HepG2 (cell line): ENCODE data around the gene NEGR1. TPM values are rescaled to one million over a fixed set of nuclear protein-coding genes. Genes with fewer than 3 reads are reported as not detected.

Experiments
- GLI4 ChIP-seq: sonication (generic); formaldehyde crosslinking; IDR thresholded peaks from 2 replicates; pipeline ENCODE4 v1.5.1; 2020; ENCODE audit warnings: missing genetic modification reagents, mild to moderate bottlenecking, moderate library complexity, borderline replicate concordance
- MAF1 ChIP-seq: sonication (generic); formaldehyde crosslinking; IDR thresholded peaks from 2 replicates; pipeline ENCODE4 v1.5.0; 2020; ENCODE audit warnings: missing genetic modification reagents, borderline replicate concordance
- NFRKB ChIP-seq: fragments of 450-650 bp; IDR thresholded peaks from 2 replicates; pipeline ENCODE4 v1.6.1; 2017
- REXO4 ChIP-seq: sonication (generic); formaldehyde crosslinking; IDR thresholded peaks from 2 replicates; pipeline ENCODE4 v1.8.0; 2022; ENCODE audit warnings: missing genetic modification reagents, mild to moderate bottlenecking, borderline replicate concordance
- ZC3H4 ChIP-seq: sonication (generic); formaldehyde crosslinking; IDR thresholded peaks from 2 replicates; pipeline ENCODE4 v1.4.0; 2020; ENCODE audit warnings: missing genetic modification reagents, borderline replicate concordance
- ZFP82 ChIP-seq: sonication (generic); formaldehyde crosslinking; IDR thresholded peaks from 2 replicates; pipeline ENCODE4 v1.5.1; 2020; ENCODE audit warnings: mild to moderate bottlenecking, missing genetic modification reagents, borderline replicate concordance
- ZNF33A ChIP-seq: sonication (generic); formaldehyde crosslinking; IDR thresholded peaks from 2 replicates; pipeline ENCODE4 v1.5.1; 2020; ENCODE audit warnings: missing genetic modification reagents, mild to moderate bottlenecking, moderate library complexity, borderline replicate concordance
- ZNF354B ChIP-seq: sonication (generic); formaldehyde crosslinking; IDR thresholded peaks from 2 replicates; pipeline ENCODE4 v1.8.0; 2022; ENCODE audit warnings: mild to moderate bottlenecking, missing genetic modification reagents
- ZNF530 ChIP-seq: sonication (generic); formaldehyde crosslinking; IDR thresholded peaks from 2 replicates; pipeline ENCODE4 v1.5.0; 2020; ENCODE audit warnings: low read depth, mild to moderate bottlenecking, missing genetic modification reagents
- ZNF564 ChIP-seq: sonication (generic); formaldehyde crosslinking; IDR thresholded peaks from 2 replicates; pipeline ENCODE4 v1.8.1; 2023; ENCODE audit warnings: mild to moderate bottlenecking, missing genetic modification reagents
- ZNF660 ChIP-seq: sonication (generic); formaldehyde crosslinking; IDR thresholded peaks from 2 replicates; pipeline ENCODE4 v1.5.1; 2020; ENCODE audit warnings: mild to moderate bottlenecking, low read depth, missing genetic modification reagents, borderline replicate concordance
- ZNF670 ChIP-seq: sonication (generic); formaldehyde crosslinking; IDR thresholded peaks from 2 replicates; pipeline ENCODE4 v1.8.0; 2022; ENCODE audit warnings: mild to moderate bottlenecking, missing genetic modification reagents, borderline replicate concordance
- ZNF674 ChIP-seq: sonication (generic); formaldehyde crosslinking; IDR thresholded peaks from 2 replicates; pipeline ENCODE4 v1.5.0; 2020; ENCODE audit warnings: low read depth, mild to moderate bottlenecking, missing genetic modification reagents
- polyA plus RNA-seq, 8 experiments: library from polyadenylated mRNA; depleted of rRNA in 3 of 8; stranded (reverse) in 7 of 8; unstranded in 1 of 8; fragments of >200 nt; fragmentation: Illumina TruSeq in 4 of 8; extraction: Trizol in 4 of 8; gene quantifications; 2 replicates each; pipeline versions ENCODE4 v1.2.1 to v1.2.3, GENCODE V29; 2011 to 2016; ENCODE audit warnings: low read depth in 4 of 8, missing spikeins in 1 of 8, mixed read lengths in 1 of 8; ENCODE audit not compliant: insufficient read depth in 1 of 8
- total RNA-seq, 5 experiments: library from RNA; depleted of rRNA; stranded (reverse); fragments of >200 nt; fragmentation: Illumina TruSeq; extraction: Trizol; gene quantifications; 2 replicates each; pipeline ENCODE4 v1.2.3, GENCODE V29; 2016; ENCODE audit warnings: low read depth in 1 of 5
- TF ChIP-seq, protein P1 (sequence below): fragments of 450-650 bp; IDR thresholded peaks from 2 replicates; pipeline ENCODE4 v1.6.1; 2017; ENCODE audit warnings: mild to moderate bottlenecking
- TF ChIP-seq, protein P2 (sequence below): sonication (generic); formaldehyde crosslinking; IDR thresholded peaks from 2 replicates; pipeline ENCODE4 v1.8.0; 2022; ENCODE audit warnings: mild to moderate bottlenecking, missing genetic modification reagents, moderate library complexity

NEGR1 gene
- total and polyA plus RNA-seq, 2 of the 13 experiments (the other 11 are each of a cell fraction or from before 2014, with no cell fraction given), result not detected

DNA sequence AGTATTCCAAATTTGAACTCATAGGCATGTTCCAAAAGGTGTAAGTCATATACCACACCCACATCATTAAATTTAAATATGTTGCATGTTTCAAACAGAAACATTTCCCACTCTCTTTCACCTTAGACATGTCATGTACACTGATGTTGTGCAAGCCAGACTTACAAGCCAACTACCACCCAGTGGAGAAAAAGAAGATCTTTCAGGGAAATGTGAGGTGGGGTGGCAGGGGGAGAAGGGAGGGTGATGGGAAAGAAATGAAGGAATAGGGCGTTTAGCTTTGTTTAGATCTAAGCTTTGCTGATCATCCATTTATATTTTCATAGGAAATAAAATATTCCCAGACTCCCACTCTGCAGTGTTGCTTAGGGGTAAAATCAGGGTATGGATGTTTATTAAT is 1.6 kb downstream of the NEGR1 start (continued):
- TF ChIP-seq, protein P1, sequence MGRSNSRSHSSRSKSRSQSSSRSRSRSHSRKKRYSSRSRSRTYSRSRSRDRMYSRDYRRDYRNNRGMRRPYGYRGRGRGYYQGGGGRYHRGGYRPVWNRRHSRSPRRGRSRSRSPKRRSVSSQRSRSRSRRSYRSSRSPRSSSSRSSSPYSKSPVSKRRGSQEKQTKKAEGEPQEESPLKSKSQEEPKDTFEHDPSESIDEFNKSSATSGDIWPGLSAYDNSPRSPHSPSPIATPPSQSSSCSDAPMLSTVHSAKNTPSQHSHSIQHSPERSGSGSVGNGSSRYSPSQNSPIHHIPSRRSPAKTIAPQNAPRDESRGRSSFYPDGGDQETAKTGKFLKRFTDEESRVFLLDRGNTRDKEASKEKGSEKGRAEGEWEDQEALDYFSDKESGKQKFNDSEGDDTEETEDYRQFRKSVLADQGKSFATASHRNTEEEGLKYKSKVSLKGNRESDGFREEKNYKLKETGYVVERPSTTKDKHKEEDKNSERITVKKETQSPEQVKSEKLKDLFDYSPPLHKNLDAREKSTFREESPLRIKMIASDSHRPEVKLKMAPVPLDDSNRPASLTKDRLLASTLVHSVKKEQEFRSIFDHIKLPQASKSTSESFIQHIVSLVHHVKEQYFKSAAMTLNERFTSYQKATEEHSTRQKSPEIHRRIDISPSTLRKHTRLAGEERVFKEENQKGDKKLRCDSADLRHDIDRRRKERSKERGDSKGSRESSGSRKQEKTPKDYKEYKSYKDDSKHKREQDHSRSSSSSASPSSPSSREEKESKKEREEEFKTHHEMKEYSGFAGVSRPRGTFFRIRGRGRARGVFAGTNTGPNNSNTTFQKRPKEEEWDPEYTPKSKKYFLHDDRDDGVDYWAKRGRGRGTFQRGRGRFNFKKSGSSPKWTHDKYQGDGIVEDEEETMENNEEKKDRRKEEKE, result no peak
- TF ChIP-seq REXO4 (CRISPR knock-in tag), result no peak
- TF ChIP-seq GLI4 (CRISPR knock-in tag), result no peak
- no peak for TF ChIP-seq NFRKB
- TF ChIP-seq ZNF564 (CRISPR knock-in tag), result no peak
- no peak for TF ChIP-seq ZNF674 (CRISPR knock-in tag)
- TF ChIP-seq ZNF530 (CRISPR knock-in tag), result no peak
- TF ChIP-seq ZNF354B (CRISPR knock-in tag), result no peak
- no peak for TF ChIP-seq ZNF660
- no peak for TF ChIP-seq ZC3H4 (CRISPR knock-in tag)
- TF ChIP-seq, protein P2, sequence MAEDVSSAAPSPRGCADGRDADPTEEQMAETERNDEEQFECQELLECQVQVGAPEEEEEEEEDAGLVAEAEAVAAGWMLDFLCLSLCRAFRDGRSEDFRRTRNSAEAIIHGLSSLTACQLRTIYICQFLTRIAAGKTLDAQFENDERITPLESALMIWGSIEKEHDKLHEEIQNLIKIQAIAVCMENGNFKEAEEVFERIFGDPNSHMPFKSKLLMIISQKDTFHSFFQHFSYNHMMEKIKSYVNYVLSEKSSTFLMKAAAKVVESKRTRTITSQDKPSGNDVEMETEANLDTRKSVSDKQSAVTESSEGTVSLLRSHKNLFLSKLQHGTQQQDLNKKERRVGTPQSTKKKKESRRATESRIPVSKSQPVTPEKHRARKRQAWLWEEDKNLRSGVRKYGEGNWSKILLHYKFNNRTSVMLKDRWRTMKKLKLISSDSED (CRISPR knock-in tag), result no peak
- no peak for TF ChIP-seq MAF1 (CRISPR knock-in tag)
- no peak for TF ChIP-seq ZFP82 (CRISPR knock-in tag)
- TF ChIP-seq ZNF33A (CRISPR knock-in tag), result no peak
- TF ChIP-seq ZNF670 (CRISPR knock-in tag), result no peak
